GM19193 (cell line): ENCODE measurements around the gene AIP.

Source experiments
- POLR2A ChIP-seq: IDR thresholded peaks from 4 replicates; pipeline ENCODE4 v1.6.1; 2011; ENCODE audit not compliant: insufficient read depth, insufficient read length; ENCODE audit errors: extremely low read depth

Gene AIP

DNA sequence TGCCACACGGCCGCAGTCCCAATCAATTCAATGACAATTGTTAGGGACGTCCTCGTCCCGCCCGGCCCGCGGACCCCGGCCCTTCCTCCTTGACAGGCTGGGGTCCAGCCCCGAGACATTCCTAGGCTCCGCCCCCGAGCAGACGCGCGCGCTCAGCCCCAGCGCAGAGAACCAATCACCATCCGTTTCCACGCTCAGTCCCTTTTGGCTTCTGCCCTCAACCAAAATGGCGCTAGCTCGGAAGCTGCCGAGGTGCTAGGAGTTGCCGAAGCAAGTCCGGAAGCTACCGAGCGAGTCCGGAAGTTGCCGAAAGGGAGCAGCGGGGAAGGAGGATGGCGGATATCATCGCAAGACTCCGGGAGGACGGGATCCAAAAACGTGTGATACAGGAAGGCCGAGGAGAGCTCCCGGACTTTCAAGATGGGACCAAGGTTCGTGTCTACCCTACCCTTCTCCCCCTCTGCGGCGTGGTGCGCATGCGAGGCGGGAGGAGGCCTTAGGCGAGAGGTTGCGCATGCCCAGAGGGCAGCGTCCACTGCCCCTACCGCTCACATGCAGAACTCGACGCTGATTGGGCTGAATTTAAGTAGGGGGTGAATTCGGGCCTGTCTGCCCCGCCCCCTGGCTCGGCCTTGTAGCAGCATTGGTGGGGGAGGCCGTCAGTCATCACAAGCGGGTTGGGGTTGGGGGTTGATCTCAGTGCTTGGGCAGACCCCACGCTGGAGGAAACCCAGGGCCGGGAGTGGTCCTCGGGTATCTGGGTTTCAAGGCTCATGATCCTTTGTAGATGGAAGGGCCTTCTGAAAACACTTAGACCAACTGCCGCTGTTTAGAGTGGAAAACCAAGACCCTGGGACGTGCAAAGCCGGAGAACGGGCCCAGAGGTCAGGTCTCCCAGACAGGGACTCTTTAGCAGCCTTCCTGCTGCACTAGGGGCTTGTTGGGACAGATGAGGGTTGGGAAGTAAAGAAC lies at the start of gene AIP:
Gene AIP (plus strand): TSS at position 200 of the 972 bp plus-strand sequence. CDS start 133 bp downstream, at position 333.
- peak; percentile 72 for TF ChIP-seq POLR2A

- no peak for TF ChIP-seq POLR2A
Measured at GRCh38 chr11:67433536-67434394, 49.1 kb upstream of the AIP start.

- peak; percentile 76 for TF ChIP-seq POLR2A
Measured at GRCh38 chr11:67434395-67434881, 48.4 kb upstream of the AIP start.

DNA sequence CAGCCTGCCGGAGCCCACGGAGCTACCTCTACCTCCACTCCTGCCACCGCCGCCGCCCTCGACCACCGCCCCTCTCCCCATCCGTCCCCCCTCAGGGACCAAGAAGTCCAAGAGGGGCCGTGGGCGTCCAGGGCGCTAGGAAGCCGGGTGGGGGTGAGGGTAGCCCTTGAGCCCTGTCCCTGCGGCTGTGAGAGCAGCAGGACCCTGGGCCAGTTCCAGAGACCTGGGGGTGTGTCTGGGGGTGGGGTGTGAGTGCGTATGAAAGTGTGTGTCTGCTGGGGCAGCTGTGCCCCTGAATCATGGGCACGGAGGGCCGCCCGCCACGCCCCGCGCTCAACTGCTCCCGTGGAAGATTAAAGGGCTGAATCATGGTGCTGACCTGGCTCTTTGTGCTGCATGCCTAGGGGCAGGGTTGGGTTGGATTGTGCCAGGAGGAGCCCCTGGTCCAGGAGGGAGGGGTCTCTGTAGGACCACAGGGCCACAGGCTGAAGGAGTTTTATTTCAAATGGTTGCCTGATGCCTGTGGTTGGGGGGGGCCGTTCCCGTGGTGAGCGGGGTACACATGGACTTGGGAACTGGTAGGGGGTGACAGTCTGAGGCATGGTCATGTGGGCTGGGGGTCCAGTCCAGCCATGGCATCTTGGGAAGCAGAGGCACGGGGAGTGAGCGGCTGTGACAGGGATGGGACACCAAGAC lies 47.6 kb upstream of the AIP start:
- TF ChIP-seq POLR2A, result no peak

GRCh38 chr11:67435727-67436458 lies 46.9 kb upstream of the AIP start:
- peak; percentile 68 for TF ChIP-seq POLR2A

DNA sequence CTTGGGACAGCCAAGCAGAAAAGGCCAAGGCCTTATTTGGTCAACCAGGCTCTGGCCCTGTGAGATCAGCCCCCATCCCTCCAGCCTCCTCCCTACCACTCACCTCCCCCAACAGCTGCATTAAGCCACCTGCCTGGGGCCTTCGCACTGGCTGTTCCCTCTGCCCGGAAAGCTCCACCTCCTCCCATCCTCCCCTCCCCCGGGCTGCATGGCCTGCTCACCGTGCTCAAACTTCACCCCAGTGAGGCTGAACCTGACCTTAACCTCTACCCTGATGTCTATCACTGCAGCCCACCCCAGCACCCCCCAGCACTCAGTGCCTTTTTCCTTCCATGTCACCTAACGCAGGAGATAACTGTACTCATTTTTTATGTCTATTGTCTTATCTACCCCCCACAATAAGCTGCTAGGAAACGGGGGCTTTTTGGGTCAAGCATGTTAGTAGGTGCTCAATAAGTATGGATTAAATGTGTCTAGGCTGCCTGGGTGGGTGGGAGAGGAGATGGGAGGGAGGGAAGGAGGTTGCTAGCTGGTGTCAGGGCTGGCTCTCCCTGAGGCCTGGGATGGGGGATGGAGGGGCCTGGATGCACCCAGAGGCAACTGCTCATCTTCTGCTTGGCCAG lies 46.3 kb upstream of the AIP start:
- peak; percentile 78 for TF ChIP-seq POLR2A

DNA sequence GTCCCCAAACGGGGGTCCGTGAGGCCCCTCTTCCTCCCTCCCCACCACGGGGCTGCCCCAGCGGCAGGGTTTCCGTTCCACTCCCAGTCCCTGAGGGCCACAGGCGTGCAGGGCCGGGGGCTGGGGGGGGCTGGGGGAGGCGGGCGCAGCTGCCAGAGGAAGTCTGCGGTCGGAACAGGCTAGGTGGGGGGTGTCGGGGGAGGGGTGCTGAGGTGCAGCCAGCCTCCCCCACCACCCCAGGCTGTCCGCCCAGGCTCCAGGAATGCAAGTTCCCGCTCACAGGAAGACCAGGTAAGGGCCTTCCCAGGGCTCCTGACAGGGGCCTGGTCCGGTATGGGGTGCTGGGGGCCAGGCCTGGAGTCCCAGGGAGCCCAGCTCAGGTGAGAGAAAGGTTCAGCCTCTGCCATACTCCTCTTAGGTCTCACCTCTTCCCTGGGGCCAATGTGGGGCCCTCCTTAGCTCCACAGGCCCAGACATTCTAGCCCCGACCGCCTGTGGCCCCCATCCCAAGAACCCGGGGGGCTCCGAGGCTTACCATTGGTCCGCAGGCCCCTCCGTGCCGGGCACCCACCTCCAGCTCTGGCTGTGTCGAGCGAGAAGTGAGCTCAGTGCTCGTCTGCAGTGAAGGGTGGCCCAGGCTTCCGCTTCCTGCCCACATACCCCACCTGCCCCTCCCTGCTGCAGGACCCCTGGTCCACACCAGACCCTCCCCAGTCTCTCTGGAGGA lies 45.6 kb upstream of the AIP start, which contains the start of gene PTPRCAP:
Gene PTPRCAP (minus strand): TSS at position 601 of the 727 bp plus-strand sequence. CDS start 63 bp downstream, at position 538.
- peak; percentile 94 for TF ChIP-seq POLR2A

- TF ChIP-seq POLR2A, result no peak
Measured at GRCh38 chr11:67437809-67438157, 45.0 kb upstream of the AIP start.

DNA sequence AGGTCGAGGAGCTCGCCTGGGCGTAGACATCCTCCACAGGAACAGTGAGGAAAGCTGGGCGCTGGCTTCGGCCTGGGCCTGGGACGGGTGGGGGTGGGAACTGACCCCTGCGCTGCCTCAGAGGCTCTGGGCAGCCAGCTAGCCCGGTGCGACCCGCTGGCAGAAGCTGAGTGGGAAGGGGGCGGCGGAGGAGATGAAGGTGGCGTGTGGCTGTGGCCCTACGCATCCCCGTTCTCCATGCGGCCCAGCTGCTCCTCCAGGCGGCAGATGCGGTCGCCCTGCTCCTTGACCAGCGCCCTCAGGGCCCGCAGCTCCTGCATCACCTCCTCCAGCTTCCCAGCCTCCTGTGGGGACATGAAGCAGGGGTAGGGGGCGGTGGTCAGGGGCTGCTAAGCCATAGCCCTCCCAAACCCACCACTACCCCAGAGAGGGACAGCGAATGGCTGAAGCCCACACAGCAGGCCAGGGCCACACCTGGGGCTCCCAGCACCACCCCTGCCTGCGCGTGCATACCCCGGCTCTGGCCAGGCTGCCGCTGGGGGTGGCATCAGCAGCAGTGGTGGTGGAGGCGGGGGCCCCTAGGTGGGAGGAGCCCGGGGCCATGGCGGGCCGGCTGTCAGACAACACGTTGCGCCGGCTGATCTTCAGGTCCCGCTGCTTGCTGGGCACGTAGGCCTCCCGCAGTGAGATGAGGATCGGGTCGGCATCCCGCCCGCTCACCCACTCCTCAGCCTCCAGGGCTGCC lies 44.5 kb upstream of the AIP start:
- peak; percentile 74 for TF ChIP-seq POLR2A

GRCh38 chr11:67439321-67440228 lies 43.3 kb upstream of the AIP start:
- no peak for TF ChIP-seq POLR2A

- TF ChIP-seq POLR2A, result no peak
Measured at GRCh38 chr11:67440229-67441097, 42.4 kb upstream of the AIP start.

- TF ChIP-seq POLR2A, result peak; percentile 43
Measured at GRCh38 chr11:67441098-67441563, 41.7 kb upstream of the AIP start.
